SK-N-SH treated with all-trans-retinoic acid at 6 μM for 48 hours (cell line): ENCODE results near the gene MYLK4.

Experiments
- ATAC-seq: fragments of 200-7000 bp; cut with Tn5 transposase; 3 replicates; pipeline ENCODE4 v1.9.1; 2020; ENCODE audit warnings: mild to moderate bottlenecking, moderate library complexity
- ARNTL ChIP-seq: fragments of 450-650 bp; formaldehyde crosslinking; IDR thresholded peaks from 2 replicates; pipeline ENCODE4 v1.5.0; 2020; ENCODE audit warnings: low read depth, mild to moderate bottlenecking, moderate library complexity, borderline replicate concordance
- BACH2 ChIP-seq: fragments of 250-450 bp; sonication (Bioruptor Pico); IDR thresholded peaks from 2 replicates; pipeline ENCODE4 v1.9.0; 2021; ENCODE audit warnings: mild to moderate bottlenecking, borderline replicate concordance
- CSDC2 ChIP-seq: fragments of 250-450 bp; sonication (Bioruptor Pico); IDR thresholded peaks from 2 replicates; pipeline ENCODE4 v1.5.0; 2020; ENCODE audit warnings: mild to moderate bottlenecking, moderate library complexity
- ESRRG ChIP-seq: fragments of 250-450 bp; sonication (Bioruptor Pico); IDR thresholded peaks from 2 replicates; pipeline ENCODE4 v1.6.1; 2021; ENCODE audit warnings: mild to moderate bottlenecking
- GLIS3 ChIP-seq: fragments of 250-450 bp; sonication (Bioruptor Pico); IDR thresholded peaks from 2 replicates; pipeline ENCODE4 v1.5.0; 2020; ENCODE audit warnings: mild to moderate bottlenecking, moderate library complexity
- OSR1 ChIP-seq: fragments of 250-450 bp; sonication (Bioruptor Pico); IDR thresholded peaks from 2 replicates; pipeline ENCODE4 v1.8.0; 2022; ENCODE audit warnings: moderate library complexity, mild to moderate bottlenecking, inconsistent platforms
- PPARA ChIP-seq: fragments of 250-450 bp; sonication (Bioruptor Pico); IDR thresholded peaks from 2 replicates; pipeline ENCODE4 v1.5.0; 2020; ENCODE audit warnings: mild to moderate bottlenecking, borderline replicate concordance
- RARB ChIP-seq: fragments of 250-450 bp; sonication (Bioruptor Pico); IDR thresholded peaks from 2 replicates; pipeline ENCODE4 v1.8.0; 2021; ENCODE audit warnings: mild to moderate bottlenecking, moderate library complexity
- SNAI2 ChIP-seq: fragments of 250-450 bp; sonication (Bioruptor Pico); IDR thresholded peaks from 2 replicates; pipeline ENCODE4 v1.5.0; 2020; ENCODE audit warnings: mild to moderate bottlenecking, moderate library complexity
- TCF4 ChIP-seq: fragments of 250-450 bp; sonication (Bioruptor Pico); IDR thresholded peaks from 2 replicates; pipeline ENCODE4 v1.8.0; 2021; ENCODE audit warnings: mild to moderate bottlenecking, moderate library complexity, borderline replicate concordance
- TOX ChIP-seq: fragments of 250-450 bp; sonication (Bioruptor Pico); IDR thresholded peaks from 2 replicates; pipeline ENCODE4 v1.8.0; 2021; ENCODE audit warnings: mild to moderate bottlenecking, moderate library complexity, borderline replicate concordance
- ZC3H10 ChIP-seq: fragments of 250-450 bp; sonication (Bioruptor Pico); IDR thresholded peaks from 2 replicates; pipeline ENCODE4 v1.5.1; 2021; ENCODE audit warnings: mild to moderate bottlenecking, moderate library complexity
- ZFP3 ChIP-seq: fragments of 250-450 bp; sonication (Bioruptor Pico); IDR thresholded peaks from 2 replicates; pipeline ENCODE4 v1.5.0; 2020; ENCODE audit warnings: mild to moderate bottlenecking, moderate library complexity
- ZFP30 ChIP-seq: fragments of 450-650 bp; formaldehyde crosslinking; IDR thresholded peaks from 2 replicates; pipeline ENCODE4 v1.5.0; 2022; ENCODE audit warnings: mild to moderate bottlenecking, moderate library complexity
- ZNF565 ChIP-seq: fragments of 450-650 bp; formaldehyde crosslinking; conservative IDR thresholded peaks from 2 replicates; pipeline ENCODE4 v1.5.0; 2020; ENCODE audit warnings: low read depth, mild to moderate bottlenecking, moderate library complexity
- ZNF70 ChIP-seq: fragments of 450-650 bp; formaldehyde crosslinking; IDR thresholded peaks from 2 replicates; pipeline ENCODE4 v1.5.0; 2020; ENCODE audit warnings: mild to moderate bottlenecking, moderate library complexity
- ZNF8 ChIP-seq: fragments of 450-650 bp; formaldehyde crosslinking; IDR thresholded peaks from 2 replicates; pipeline ENCODE4 v1.5.0; 2020; ENCODE audit warnings: mild to moderate bottlenecking, moderate library complexity
- TF ChIP-seq, protein P1 (sequence below): fragments of 250-450 bp; sonication (Bioruptor Pico); IDR thresholded peaks from 2 replicates; pipeline ENCODE4 v1.8.0; 2021; ENCODE audit warnings: low read depth, mild to moderate bottlenecking, moderate library complexity, borderline replicate concordance
- TF ChIP-seq, protein P2 (sequence below): fragments of 250-450 bp; sonication (Bioruptor Pico); IDR thresholded peaks from 2 replicates; pipeline ENCODE4 v1.5.0; 2020; ENCODE audit warnings: mild to moderate bottlenecking, moderate library complexity
- TF ChIP-seq, protein P3 (sequence below): fragments of 250-450 bp; sonication (Bioruptor Pico); IDR thresholded peaks from 2 replicates; pipeline ENCODE4 v1.8.0; 2020; ENCODE audit warnings: mild to moderate bottlenecking, moderate library complexity, borderline replicate concordance
- TF ChIP-seq, protein P4 (sequence below): fragments of 250-450 bp; sonication (Bioruptor Pico); IDR thresholded peaks from 2 replicates; pipeline ENCODE4 v1.5.1; 2021; ENCODE audit warnings: mild to moderate bottlenecking, moderate library complexity

The MYLK4 gene

DNA sequence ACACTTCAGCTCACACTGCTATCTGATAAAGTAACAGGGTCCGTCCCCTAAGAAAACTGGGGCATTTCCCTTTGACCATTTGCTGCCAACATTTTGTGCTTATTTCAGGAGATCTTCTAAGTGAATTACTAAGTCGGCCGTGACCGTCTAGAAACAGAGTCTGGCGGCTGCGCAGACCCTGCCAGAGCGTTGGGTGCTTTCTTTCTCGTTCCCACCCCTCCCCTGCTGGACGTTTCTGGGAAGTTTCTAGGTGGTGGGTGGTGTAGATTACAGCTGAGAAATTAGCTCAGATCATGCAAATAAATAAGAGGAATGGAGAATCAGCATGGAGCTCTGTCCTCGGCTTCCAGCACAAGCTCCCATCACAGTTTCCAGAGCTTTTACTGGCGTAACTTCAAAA is 128.1 kb downstream of the MYLK4 start:
- TF ChIP-seq PPARA (CRISPR knock-in tag), result no peak
- no peak for TF ChIP-seq ESRRG
- no peak for TF ChIP-seq ARNTL
- TF ChIP-seq TOX, result no peak
- no peak for TF ChIP-seq SNAI2
- no peak for TF ChIP-seq OSR1 (CRISPR knock-in tag)
- TF ChIP-seq, protein P1, sequence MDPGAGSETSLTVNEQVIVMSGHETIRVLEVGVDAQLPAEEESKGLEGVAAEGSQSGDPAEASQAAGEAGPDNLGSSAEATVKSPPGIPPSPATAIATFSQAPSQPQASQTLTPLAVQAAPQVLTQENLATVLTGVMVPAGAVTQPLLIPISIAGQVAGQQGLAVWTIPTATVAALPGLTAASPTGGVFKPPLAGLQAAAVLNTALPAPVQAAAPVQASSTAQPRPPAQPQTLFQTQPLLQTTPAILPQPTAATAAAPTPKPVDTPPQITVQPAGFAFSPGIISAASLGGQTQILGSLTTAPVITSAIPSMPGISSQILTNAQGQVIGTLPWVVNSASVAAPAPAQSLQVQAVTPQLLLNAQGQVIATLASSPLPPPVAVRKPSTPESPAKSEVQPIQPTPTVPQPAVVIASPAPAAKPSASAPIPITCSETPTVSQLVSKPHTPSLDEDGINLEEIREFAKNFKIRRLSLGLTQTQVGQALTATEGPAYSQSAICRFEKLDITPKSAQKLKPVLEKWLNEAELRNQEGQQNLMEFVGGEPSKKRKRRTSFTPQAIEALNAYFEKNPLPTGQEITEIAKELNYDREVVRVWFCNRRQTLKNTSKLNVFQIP (CRISPR knock-in tag), result no peak
- no peak for TF ChIP-seq RARB (CRISPR knock-in tag)
- no peak for TF ChIP-seq ZFP3
- no peak for TF ChIP-seq TCF4 (CRISPR knock-in tag)
- TF ChIP-seq ZNF8 (CRISPR knock-in tag), result no peak
- TF ChIP-seq, protein P2, sequence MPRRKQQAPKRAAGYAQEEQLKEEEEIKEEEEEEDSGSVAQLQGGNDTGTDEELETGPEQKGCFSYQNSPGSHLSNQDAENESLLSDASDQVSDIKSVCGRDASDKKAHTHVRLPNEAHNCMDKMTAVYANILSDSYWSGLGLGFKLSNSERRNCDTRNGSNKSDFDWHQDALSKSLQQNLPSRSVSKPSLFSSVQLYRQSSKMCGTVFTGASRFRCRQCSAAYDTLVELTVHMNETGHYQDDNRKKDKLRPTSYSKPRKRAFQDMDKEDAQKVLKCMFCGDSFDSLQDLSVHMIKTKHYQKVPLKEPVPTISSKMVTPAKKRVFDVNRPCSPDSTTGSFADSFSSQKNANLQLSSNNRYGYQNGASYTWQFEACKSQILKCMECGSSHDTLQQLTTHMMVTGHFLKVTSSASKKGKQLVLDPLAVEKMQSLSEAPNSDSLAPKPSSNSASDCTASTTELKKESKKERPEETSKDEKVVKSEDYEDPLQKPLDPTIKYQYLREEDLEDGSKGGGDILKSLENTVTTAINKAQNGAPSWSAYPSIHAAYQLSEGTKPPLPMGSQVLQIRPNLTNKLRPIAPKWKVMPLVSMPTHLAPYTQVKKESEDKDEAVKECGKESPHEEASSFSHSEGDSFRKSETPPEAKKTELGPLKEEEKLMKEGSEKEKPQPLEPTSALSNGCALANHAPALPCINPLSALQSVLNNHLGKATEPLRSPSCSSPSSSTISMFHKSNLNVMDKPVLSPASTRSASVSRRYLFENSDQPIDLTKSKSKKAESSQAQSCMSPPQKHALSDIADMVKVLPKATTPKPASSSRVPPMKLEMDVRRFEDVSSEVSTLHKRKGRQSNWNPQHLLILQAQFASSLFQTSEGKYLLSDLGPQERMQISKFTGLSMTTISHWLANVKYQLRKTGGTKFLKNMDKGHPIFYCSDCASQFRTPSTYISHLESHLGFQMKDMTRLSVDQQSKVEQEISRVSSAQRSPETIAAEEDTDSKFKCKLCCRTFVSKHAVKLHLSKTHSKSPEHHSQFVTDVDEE (CRISPR knock-in tag), result no peak
- no peak for TF ChIP-seq ZFP30
- TF ChIP-seq ZNF565 (CRISPR knock-in tag), result no peak
- TF ChIP-seq, all 23 proteins: peak for 0

DNA sequence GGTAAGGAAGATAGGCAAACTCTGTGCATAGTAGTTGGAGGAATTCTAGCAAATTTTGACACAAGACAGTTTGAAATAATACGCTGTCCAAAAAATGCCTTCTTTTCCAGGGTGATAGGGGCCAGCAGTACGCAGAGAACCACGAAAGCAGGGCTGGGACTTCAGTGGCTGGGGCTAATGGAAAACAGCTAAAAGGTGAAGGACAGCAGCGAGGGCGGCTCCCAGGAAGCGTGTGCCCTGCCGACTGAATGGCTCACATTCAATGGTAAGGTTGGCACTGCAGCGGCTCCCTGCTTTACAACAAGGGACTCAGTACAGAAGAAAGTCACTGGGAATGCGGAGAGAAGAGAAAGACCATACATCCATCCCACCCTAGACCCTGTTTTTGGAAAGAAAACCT is 131.1 kb downstream of the MYLK4 start:
- no peak for ATAC-seq
- TF ChIP-seq, protein P1 (CRISPR knock-in tag), result no peak
- TF ChIP-seq ZFP30 (no peak), CSDC2 (no peak), ZFP3 (no peak), ARNTL (no peak), SNAI2 (no peak), BACH2 (no peak), GLIS3 (CRISPR knock-in tag) (no peak), PPARA (CRISPR knock-in tag) (no peak), TCF4 (CRISPR knock-in tag) (no peak), RARB (CRISPR knock-in tag) (no peak), ZNF565 (CRISPR knock-in tag) (no peak), ZNF8 (CRISPR knock-in tag) (no peak), ZC3H10 (CRISPR knock-in tag) (no peak), ZNF70 (CRISPR knock-in tag) (no peak), OSR1 (CRISPR knock-in tag) (no peak), TOX (no peak)
- TF ChIP-seq, protein P3, sequence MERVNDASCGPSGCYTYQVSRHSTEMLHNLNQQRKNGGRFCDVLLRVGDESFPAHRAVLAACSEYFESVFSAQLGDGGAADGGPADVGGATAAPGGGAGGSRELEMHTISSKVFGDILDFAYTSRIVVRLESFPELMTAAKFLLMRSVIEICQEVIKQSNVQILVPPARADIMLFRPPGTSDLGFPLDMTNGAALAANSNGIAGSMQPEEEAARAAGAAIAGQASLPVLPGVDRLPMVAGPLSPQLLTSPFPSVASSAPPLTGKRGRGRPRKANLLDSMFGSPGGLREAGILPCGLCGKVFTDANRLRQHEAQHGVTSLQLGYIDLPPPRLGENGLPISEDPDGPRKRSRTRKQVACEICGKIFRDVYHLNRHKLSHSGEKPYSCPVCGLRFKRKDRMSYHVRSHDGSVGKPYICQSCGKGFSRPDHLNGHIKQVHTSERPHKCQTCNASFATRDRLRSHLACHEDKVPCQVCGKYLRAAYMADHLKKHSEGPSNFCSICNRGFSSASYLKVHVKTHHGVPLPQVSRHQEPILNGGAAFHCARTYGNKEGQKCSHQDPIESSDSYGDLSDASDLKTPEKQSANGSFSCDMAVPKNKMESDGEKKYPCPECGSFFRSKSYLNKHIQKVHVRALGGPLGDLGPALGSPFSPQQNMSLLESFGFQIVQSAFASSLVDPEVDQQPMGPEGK (CRISPR knock-in tag), result no peak
- TF ChIP-seq, protein P4, sequence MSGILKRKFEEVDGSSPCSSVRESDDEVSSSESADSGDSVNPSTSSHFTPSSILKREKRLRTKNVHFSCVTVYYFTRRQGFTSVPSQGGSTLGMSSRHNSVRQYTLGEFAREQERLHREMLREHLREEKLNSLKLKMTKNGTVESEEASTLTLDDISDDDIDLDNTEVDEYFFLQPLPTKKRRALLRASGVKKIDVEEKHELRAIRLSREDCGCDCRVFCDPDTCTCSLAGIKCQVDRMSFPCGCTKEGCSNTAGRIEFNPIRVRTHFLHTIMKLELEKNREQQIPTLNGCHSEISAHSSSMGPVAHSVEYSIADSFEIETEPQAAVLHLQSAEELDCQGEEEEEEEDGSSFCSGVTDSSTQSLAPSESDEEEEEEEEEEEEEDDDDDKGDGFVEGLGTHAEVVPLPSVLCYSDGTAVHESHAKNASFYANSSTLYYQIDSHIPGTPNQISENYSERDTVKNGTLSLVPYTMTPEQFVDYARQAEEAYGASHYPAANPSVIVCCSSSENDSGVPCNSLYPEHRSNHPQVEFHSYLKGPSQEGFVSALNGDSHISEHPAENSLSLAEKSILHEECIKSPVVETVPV (CRISPR knock-in tag), result no peak
- TF ChIP-seq, all 23 proteins: peak for 0

More for the DNA sequence above, 128.1 kb downstream of the MYLK4 start:
- no peak for ATAC-seq

DNA sequence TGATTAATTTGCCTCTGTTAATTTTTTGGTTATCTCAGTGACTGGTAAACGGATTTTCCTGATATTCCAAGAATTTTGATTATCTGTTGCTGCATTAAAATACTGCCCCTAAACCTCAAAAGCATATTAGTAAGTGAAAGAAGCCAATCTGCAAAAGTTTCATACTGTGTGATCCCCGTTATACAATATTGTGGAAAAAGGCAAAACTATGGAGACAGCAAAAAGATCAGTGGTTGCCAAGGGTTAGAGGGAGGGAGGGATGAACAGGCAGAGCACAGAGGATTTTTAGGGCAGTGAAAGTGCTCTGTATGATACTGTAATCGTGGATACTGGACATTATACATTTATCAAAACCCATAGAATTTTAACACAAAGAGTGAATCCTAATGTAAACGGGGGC is 133.0 kb downstream of the MYLK4 start:
- no peak for ATAC-seq
- no peak for TF ChIP-seq TOX
- TF ChIP-seq OSR1 (CRISPR knock-in tag), result no peak
- TF ChIP-seq SNAI2, result no peak
- no peak for TF ChIP-seq BACH2
- no peak for TF ChIP-seq ZC3H10 (CRISPR knock-in tag)
- TF ChIP-seq ZNF565 (CRISPR knock-in tag), result no peak
- no peak for TF ChIP-seq ESRRG
- TF ChIP-seq, protein P1 (CRISPR knock-in tag), result no peak
- TF ChIP-seq, protein P3 (CRISPR knock-in tag), result no peak
- TF ChIP-seq PPARA (CRISPR knock-in tag), result no peak
- no peak for TF ChIP-seq ZFP3
- TF ChIP-seq, protein P4 (CRISPR knock-in tag), result no peak
- no peak for TF ChIP-seq ARNTL
- no peak for TF ChIP-seq CSDC2
